Ovary (tissue), 3 donors: Measurements from ENCODE around the gene S1PR5.

ENCODE experiments used
- POLR2A ChIP-seq: fragments of 450-650 bp; IDR thresholded peaks from one replicate; pipeline ENCODE4 v1.6.1; 2017; ENCODE audit warnings: antibody characterized with exemption, mild to moderate bottlenecking, moderate library complexity
- TF ChIP-seq, protein P1 (sequence below), 3 donors: fragments of 450-650 bp in 2 of 3; fragments of 200-600 bp in 1 of 3; IDR thresholded peaks; one replicate each; pipeline versions ENCODE4 v1.5.1 to v1.8.0; 2016 to 2022; ENCODE audit warnings: antibody characterized with exemption in 3 of 3, mild to moderate bottlenecking in 1 of 3
- donor health status: DM: no; HTN: no; CAD: no.

DNA sequence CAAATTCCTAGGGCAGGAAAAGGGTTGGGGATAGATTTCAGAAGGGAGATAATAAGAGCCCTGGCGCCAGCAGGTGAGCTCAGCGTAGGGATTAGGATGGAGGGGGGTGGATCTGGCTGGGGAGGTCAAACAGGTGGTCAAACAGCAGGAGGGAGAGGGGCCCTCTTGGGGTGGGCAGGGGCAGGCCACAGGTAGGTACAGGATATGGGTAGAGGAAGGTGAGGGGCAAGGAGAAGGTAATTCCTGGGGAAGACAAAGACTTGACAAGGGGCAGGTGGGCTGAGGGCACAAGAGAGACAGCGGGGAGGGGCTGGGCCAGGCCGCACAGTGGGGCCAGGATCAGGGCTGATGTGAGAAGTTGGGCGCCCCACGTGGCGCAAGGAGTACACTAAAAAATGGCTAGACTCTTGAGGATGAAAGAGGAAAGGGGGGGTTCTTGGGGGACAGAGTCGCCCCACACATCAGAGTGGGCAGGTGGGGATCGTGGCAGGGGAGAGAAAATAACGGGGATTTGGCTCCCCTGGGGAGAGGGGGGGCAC, 47.9 kb upstream of the S1PR5 start:
- TF ChIP-seq POLR2A = no peak
- TF ChIP-seq, protein P1, sequence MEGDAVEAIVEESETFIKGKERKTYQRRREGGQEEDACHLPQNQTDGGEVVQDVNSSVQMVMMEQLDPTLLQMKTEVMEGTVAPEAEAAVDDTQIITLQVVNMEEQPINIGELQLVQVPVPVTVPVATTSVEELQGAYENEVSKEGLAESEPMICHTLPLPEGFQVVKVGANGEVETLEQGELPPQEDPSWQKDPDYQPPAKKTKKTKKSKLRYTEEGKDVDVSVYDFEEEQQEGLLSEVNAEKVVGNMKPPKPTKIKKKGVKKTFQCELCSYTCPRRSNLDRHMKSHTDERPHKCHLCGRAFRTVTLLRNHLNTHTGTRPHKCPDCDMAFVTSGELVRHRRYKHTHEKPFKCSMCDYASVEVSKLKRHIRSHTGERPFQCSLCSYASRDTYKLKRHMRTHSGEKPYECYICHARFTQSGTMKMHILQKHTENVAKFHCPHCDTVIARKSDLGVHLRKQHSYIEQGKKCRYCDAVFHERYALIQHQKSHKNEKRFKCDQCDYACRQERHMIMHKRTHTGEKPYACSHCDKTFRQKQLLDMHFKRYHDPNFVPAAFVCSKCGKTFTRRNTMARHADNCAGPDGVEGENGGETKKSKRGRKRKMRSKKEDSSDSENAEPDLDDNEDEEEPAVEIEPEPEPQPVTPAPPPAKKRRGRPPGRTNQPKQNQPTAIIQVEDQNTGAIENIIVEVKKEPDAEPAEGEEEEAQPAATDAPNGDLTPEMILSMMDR (IDR thresholded peaks at IDR 0.05) = no peak
